DND-41 (cell line): ENCODE results near the gene MIEF1.

Experiments used
- EZH2 ChIP-seq: IDR thresholded peaks from 3 replicates; pipeline ENCODE4 v1.6.1; 2012; ENCODE audit warnings: borderline replicate concordance, low read depth, mild to moderate bottlenecking, moderate library complexity, low read length, inconsistent platforms; ENCODE audit not compliant: severe bottlenecking
- TF ChIP-seq, protein P1 (sequence below): IDR thresholded peaks from 2 replicates; pipeline ENCODE4 v1.5.1; 2012; ENCODE audit warnings: borderline replicate concordance, low read length, moderate library complexity, mild to moderate bottlenecking; ENCODE audit not compliant: poor library complexity, severe bottlenecking; ENCODE audit errors: extremely low read depth

DNA sequence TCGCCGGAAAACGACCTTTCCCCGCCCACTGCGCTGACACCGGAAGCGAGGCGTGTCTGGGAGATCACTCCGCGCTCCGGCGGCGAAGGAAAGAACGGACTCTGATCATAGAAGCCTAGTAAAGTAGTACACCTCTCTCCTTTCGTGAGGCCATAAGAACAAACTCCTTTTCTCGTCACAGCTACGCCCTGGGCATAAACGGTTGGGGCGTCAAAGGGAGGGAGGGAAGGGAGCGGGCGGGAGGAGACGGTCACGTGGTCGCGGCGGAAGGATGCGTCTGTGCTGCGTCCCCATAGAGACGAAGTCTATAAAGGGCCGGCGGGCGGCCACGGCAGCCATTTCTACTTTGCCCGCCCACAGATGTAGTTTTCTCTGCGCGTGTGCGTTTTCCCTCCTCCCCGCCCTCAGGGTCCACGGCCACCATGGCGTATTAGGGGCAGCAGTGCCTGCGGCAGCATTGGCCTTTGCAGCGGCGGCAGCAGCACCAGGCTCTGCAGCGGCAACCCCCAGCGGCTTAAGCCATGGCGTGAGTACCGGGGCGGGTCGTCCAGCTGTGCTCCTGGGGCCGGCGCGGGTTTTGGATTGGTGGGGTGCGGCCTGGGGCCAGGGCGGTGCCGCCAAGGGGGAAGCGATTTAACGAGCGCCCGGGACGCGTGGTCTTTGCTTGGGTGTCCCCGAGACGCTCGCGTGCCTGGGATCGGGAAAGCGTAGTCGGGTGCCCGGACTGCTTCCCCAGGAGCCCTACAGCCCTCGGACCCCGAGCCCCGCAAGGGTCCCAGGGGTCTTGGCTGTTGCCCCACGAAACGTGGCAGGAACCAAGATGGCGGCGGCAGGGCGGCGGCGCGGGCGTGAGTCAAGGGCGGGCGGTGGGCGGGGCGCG lies 18.4 kb downstream of the MIEF1 start, which contains the start of gene ATF4:
- TF ChIP-seq, protein P1, sequence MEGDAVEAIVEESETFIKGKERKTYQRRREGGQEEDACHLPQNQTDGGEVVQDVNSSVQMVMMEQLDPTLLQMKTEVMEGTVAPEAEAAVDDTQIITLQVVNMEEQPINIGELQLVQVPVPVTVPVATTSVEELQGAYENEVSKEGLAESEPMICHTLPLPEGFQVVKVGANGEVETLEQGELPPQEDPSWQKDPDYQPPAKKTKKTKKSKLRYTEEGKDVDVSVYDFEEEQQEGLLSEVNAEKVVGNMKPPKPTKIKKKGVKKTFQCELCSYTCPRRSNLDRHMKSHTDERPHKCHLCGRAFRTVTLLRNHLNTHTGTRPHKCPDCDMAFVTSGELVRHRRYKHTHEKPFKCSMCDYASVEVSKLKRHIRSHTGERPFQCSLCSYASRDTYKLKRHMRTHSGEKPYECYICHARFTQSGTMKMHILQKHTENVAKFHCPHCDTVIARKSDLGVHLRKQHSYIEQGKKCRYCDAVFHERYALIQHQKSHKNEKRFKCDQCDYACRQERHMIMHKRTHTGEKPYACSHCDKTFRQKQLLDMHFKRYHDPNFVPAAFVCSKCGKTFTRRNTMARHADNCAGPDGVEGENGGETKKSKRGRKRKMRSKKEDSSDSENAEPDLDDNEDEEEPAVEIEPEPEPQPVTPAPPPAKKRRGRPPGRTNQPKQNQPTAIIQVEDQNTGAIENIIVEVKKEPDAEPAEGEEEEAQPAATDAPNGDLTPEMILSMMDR = no peak
- no peak for TF ChIP-seq EZH2
